OCI-LY7 (cell line): Measurements from ENCODE around the gene CD46. TPM values are rescaled to one million over a fixed set of nuclear protein-coding genes. Genes with fewer than 3 reads are reported as not detected.
A peak's percentile ranks its signal among the peaks of the same experiment; 100 is the strongest.

Experiments used
- BruUV-seq: library from RNA; stranded (reverse); fragments of 400-500 nt; replicated peaks from 2 replicates; lab custom pipeline; 2021; lab: Mats Ljungman, UMichigan
- CTCF ChIA-PET: fragments of 300-600 bp; sonication (Branson Sonifier 250); formaldehyde crosslinking; loops from one replicate; lab custom pipeline; 2022; ENCODE audit warnings: antibody characterized with exemption; ENCODE audit not compliant: unreplicated experiment; lab: Charles Lee
- POLR2A ChIA-PET: fragments of 300-600 bp; sonication (Branson Sonifier 250); formaldehyde crosslinking; loops from one replicate; lab custom pipeline; 2022; ENCODE audit warnings: antibody characterized with exemption; lab: Charles Lee
- DNase-seq: peaks from one replicate; pipeline ENCODE4 v3.0.0-alpha.2; 2015; ENCODE audit warnings: low spot score
- H2AFZ ChIP-seq: fragments of 200-600 bp; sonication (generic), shearing (Covaris generic); 2 replicates; pipeline ENCODE4 v1.6.1; 2014; ENCODE audit warnings: mild to moderate bottlenecking, antibody characterized with exemption, low read length, moderate library complexity
- H3K27ac ChIP-seq: fragments of 200-600 bp; sonication (generic); 2 replicates; pipeline ENCODE4 v1.5.1; 2014; ENCODE audit warnings: mixed run types, low read depth, mild to moderate bottlenecking, moderate library complexity, low read length, inconsistent platforms; ENCODE audit not compliant: poor library complexity, severe bottlenecking
- H3K36me3 ChIP-seq: fragments of 200-600 bp; sonication (generic); 2 replicates; pipeline ENCODE4 v1.6.1; 2014; ENCODE audit warnings: mild to moderate bottlenecking, antibody characterized with exemption, low read length, moderate library complexity, mixed read lengths; ENCODE audit not compliant: insufficient read depth
- H3K4me1 ChIP-seq: fragments of 200-600 bp; sonication (generic); 2 replicates; pipeline ENCODE4 v1.5.1; 2014; ENCODE audit warnings: mild to moderate bottlenecking, low read length; ENCODE audit not compliant: insufficient read depth, poor library complexity, severe bottlenecking
- H3K4me2 ChIP-seq: fragments of 200-600 bp; sonication (generic); 2 replicates; pipeline ENCODE4 v1.6.1; 2014; ENCODE audit warnings: mild to moderate bottlenecking, low read length
- H3K4me3 ChIP-seq: fragments of 200-600 bp; sonication (generic); 2 replicates; pipeline ENCODE4 v1.5.1; 2014; ENCODE audit warnings: mild to moderate bottlenecking, low read depth, low read length; ENCODE audit not compliant: poor library complexity, severe bottlenecking
- H3K79me2 ChIP-seq: fragments of 200-600 bp; sonication (generic); 2 replicates; pipeline ENCODE4 v1.6.1; 2016; ENCODE audit warnings: low read depth, mild to moderate bottlenecking, low read length, moderate library complexity, mixed read lengths; ENCODE audit not compliant: insufficient read depth
- H3K9me2 ChIP-seq: fragments of 200-600 bp; sonication (generic); 2 replicates; pipeline ENCODE4 v1.6.1; 2016; ENCODE audit warnings: mild to moderate bottlenecking, low read length, mixed read lengths; ENCODE audit not compliant: insufficient read depth
- H3K9me3 ChIP-seq: fragments of 200-600 bp; sonication (generic); 2 replicates; pipeline ENCODE4 v1.6.1; 2014; ENCODE audit warnings: mild to moderate bottlenecking, mixed run types, low read length, mixed read lengths
- H4K20me1 ChIP-seq: fragments of 200-600 bp; sonication (generic); 2 replicates; pipeline ENCODE4 v1.6.1; 2014; ENCODE audit warnings: mild to moderate bottlenecking, antibody characterized with exemption, low read length, moderate library complexity, mixed read lengths; ENCODE audit not compliant: insufficient read depth
- CTCF ChIP-seq: fragments of 200-600 bp; sonication (generic); conservative IDR thresholded peaks from 2 replicates; pipeline ENCODE4 v1.5.1; 2014; ENCODE audit warnings: mild to moderate bottlenecking, antibody characterized with exemption, low read length, moderate library complexity, mixed read lengths
- EZH2phosphoT487 ChIP-seq: fragments of 200-600 bp; sonication (generic); IDR thresholded peaks from 2 replicates; pipeline ENCODE4 v1.6.1; 2018; ENCODE audit warnings: low read depth, borderline replicate concordance, mild to moderate bottlenecking, mixed run types, antibody characterized with exemption, low read length, moderate library complexity, mixed read lengths
- intact Hi-C: fragments of 100-400 bp; cut with micrococcal nuclease; formaldehyde crosslinking; loops from one replicate; pipeline ENCODE4 v1.10.0; 2022; ENCODE audit not compliant: unreplicated experiment
- total RNA-seq, 2 experiments: library from RNA; depleted of rRNA in 1 of 2; stranded (reverse); fragments of >200 nt in 1 of 2; shearing (Covaris generic) in 1 of 2; gene quantifications; 2 replicates each; pipeline ENCODE4 v1.2.3, GENCODE V29; 2014 to 2022

The CD46 gene
- total RNA-seq, 2 experiments from 2014 or later = 83.2 to 83.8 TPM

- no peaks in the 10 kb centered on the region for H4K20me1 ChIP-seq
- no peak overlapping the region for H3K4me2 ChIP-seq
- DNase-seq = no peak
- H3K27ac ChIP-seq = no peak overlapping the region
- H3K9me3 ChIP-seq = no peaks in the 10 kb centered on the region
- ChIA-PET CTCF (no interaction called here), POLR2A (no interaction called here)
- no peaks in the 10 kb centered on the region for H3K9me2 ChIP-seq
- H3K4me3 ChIP-seq = no peak overlapping the region
- peak overlapping the region; percentile 1; the same call in 1 of the 2 replicates for H2AFZ ChIP-seq
- H3K4me1 ChIP-seq = peaks cover 63% of the 10 kb centered on the region
- intact Hi-C loops = loop anchor here (10.0 kb wide), 1 partner anchor 289 kb away; the partner anchor contains the start of gene CR2
- no peak for TF ChIP-seq EZH2phosphoT487
- no peak for TF ChIP-seq CTCF
- H3K36me3 ChIP-seq = no peaks in the 10 kb centered on the region
- H3K79me2 ChIP-seq = peaks cover 6% of the 10 kb centered on the region; the same call in 1 of the 2 replicates
- no TSS peak for BruUV-seq
Measured at GRCh38 chr1:207744000-207744534, 7.8 kb upstream of the CD46 start.

- POLR2A ChIA-PET = interaction anchor here (0.7 to 1.6 kb wide), 3 partner anchors 11 to 287 kb away, joined by 3 read pairs; no protein-coding TSS in a partner anchor
- Histone ChIP-seq H3K36me3 (no peaks in the 10 kb centered on the region), H3K4me3 (peak overlapping the region; percentile 46), H3K4me1 (peaks cover 75% of the 10 kb centered on the region), H3K27ac (peak overlapping the region; percentile 100), H2AFZ (peak overlapping the region; percentile 65; the same call in 1 of the 2 replicates), H3K9me2 (no peaks in the 10 kb centered on the region), H3K79me2 (peaks cover 15% of the 10 kb centered on the region; the same call in 1 of the 2 replicates), H3K9me3 (no peaks in the 10 kb centered on the region), H3K4me2 (peak overlapping the region; percentile 94), H4K20me1 (no peaks in the 10 kb centered on the region)
- CTCF ChIA-PET = no interaction called here
- DNase-seq = no peak
- TF ChIP-seq EZH2phosphoT487 (no peak), CTCF (no peak)
- intact Hi-C loops = loop anchor here (10.0 kb wide), 1 partner anchor 290 kb away; the partner anchor contains the start of gene CR2
- BruUV-seq = no TSS peak
Measured at GRCh38 chr1:207745285-207745684, 6.6 kb upstream of the CD46 start.
